PFSK-1 (cell line): ENCODE results near the gene RPL29.

Experiments
- FOXP2 ChIP-seq: optimal IDR thresholded peaks from 2 replicates; pipeline ENCODE3; 2011; ENCODE audit warnings: borderline replicate concordance, control low read depth, inconsistent platforms; ENCODE audit not compliant: insufficient read depth; ENCODE audit errors: extremely low read length, extremely low read depth
- POLR2AphosphoS5 ChIP-seq: IDR thresholded peaks from 2 replicates; pipeline ENCODE4 v1.6.1; 2012; ENCODE audit warnings: low read depth, mild to moderate bottlenecking, control low read depth, low read length, moderate library complexity
- REST ChIP-seq, 2 experiments: IDR thresholded peaks; 2 replicates each; pipeline versions ENCODE4 v1.6.1 to v1.8.0; 2011 to 2012; ENCODE audit warnings: low read depth in 2 of 2, low read length in 2 of 2, control low read depth in 1 of 2, inconsistent platforms in 1 of 2, mild to moderate bottlenecking in 1 of 2, moderate library complexity in 1 of 2; ENCODE audit not compliant: insufficient read depth in 1 of 2
- SIN3A ChIP-seq: IDR thresholded peaks from 2 replicates; pipeline ENCODE4 v1.6.1; 2012; ENCODE audit warnings: mild to moderate bottlenecking, low read length, moderate library complexity, borderline replicate concordance; ENCODE audit not compliant: insufficient read depth
- TAF1 ChIP-seq: IDR thresholded peaks from 2 replicates; pipeline ENCODE4 v1.6.1; 2012; ENCODE audit warnings: low read length, control low read depth, borderline replicate concordance; ENCODE audit not compliant: insufficient read depth

RPL29 gene

GRCh38 chr3:51961011-51961410 is 34.7 kb downstream of the RPL29 start:
- TF ChIP-seq POLR2AphosphoS5, result no peak
- no peak for TF ChIP-seq TAF1
- no peak for TF ChIP-seq REST (IDR thresholded peaks at IDR 0.05; ENCODE audit: insufficient read depth in 1 of 2, low read depth in 2 of 2, low read length in 2 of 2)
- TF ChIP-seq FOXP2, result no peak
- TF ChIP-seq SIN3A, result no peak

- TF ChIP-seq POLR2AphosphoS5 (no peak), FOXP2 (no peak), REST (IDR thresholded peaks at IDR 0.05; ENCODE audit: insufficient read depth in 1 of 2, low read depth in 2 of 2, low read length in 2 of 2) (no peak), SIN3A (no peak), TAF1 (no peak)
These were observed 35.3 kb downstream of the RPL29 start for GRCh38 chr3:51960386-51960785.

GRCh38 chr3:51959651-51960050 is 36.0 kb downstream of the RPL29 start:
- TF ChIP-seq TAF1, result no peak
- no peak for TF ChIP-seq REST (IDR thresholded peaks at IDR 0.05; ENCODE audit: insufficient read depth in 1 of 2, low read depth in 2 of 2, low read length in 2 of 2)
- no peak for TF ChIP-seq FOXP2
- no peak for TF ChIP-seq SIN3A
- TF ChIP-seq POLR2AphosphoS5, result no peak

GRCh38 chr3:51958603-51959521 is 36.8 kb downstream of the RPL29 start:
- TF ChIP-seq REST (IDR thresholded peaks at IDR 0.05; ENCODE audit: insufficient read depth in 1 of 2, low read depth in 2 of 2, low read length in 2 of 2) (no peak), SIN3A (no peak), POLR2AphosphoS5 (no peak), TAF1 (no peak)
